NCI-H1417 (cell line): Measurements from ENCODE around the gene HES5.

ENCODE experiments used
- DNase-seq, 3 experiments: peaks; one replicate each; lab custom pipeline; 2025; lab: John Stamatoyannopoulos, UW

Gene HES5

DNA sequence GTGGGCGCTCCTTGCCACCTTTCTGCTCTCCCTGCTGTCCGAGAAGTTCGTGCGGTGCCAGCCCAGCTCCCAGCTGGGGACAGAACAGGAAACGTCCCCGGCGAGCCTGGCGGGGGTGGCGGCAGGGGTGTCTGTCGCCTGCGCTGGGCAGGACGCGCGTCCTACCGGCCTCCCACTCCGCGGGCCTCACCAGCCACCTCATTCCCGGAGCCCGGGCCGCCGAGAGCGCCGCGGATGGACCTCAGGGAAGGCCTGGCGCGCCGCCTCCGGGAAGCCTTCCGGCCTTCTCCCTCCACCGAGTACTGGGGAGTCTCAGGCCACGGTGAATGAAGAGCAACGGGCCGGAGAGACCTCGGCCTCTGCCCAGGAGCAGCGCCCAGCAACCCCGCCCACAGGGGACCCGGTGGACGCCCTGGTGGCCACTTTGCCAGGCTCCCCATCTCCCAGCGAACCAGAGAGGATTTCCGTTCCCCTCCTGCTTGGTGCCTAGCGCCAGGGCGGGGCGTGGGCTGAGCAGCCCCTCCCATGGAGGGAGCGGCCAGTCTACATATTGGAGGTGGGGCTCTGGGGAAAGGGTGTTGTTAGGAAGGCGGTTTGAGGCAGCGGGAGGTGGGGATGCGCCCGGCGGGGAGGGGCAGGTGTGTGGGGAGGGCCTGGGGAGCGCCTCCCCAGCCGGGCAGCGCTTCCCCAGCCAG lies 16.6 kb upstream of the HES5 start:
- DNase-seq, result peak; percentile 76 to 92 (median 88)

DNA sequence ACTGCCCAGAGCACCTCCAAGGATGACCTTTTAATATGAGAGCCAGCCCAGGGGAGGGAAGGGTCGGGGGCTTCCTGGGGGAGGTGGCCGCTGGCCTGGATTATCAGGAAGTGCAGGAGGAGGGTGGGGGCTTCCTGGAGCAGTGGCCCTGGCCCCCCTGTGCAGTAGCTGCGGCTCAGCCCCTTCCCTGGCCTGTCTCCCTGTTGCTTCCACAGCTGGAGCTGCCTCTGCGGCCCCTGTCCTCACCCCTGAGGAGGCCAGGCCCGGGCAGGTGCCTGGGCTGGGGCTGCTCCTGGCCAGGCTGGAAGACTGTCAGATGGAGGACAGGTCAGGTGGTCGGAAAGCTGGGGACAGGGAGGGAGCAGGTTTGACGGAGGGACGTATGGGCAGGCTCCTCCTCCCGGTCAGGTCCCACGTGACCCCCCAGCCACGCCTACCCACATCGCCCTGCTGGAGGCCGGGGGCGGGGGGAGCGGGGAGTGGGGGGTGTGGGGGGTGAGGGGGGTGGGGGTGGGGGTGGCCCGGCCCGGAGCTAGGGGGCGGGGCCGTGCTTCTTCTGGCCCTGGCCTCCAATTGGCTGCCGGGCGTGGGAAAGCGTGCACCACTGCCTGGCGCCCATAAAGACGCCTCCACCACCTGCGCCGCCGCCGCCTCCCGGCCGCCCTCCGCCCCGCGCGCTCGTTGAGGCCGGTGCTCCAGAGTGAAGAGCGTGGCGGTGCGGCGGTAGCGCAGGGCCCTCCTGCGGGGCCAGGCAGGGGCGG lies 15.9 kb upstream of the HES5 start:
- DNase-seq, result peak; percentile 78 to 86 (median 82)

- peak in 1 of 3 experiments; percentile 7 for DNase-seq
Observed at GRCh38 chr1:2544875-2545640, 15.0 kb upstream of the HES5 start.

DNA sequence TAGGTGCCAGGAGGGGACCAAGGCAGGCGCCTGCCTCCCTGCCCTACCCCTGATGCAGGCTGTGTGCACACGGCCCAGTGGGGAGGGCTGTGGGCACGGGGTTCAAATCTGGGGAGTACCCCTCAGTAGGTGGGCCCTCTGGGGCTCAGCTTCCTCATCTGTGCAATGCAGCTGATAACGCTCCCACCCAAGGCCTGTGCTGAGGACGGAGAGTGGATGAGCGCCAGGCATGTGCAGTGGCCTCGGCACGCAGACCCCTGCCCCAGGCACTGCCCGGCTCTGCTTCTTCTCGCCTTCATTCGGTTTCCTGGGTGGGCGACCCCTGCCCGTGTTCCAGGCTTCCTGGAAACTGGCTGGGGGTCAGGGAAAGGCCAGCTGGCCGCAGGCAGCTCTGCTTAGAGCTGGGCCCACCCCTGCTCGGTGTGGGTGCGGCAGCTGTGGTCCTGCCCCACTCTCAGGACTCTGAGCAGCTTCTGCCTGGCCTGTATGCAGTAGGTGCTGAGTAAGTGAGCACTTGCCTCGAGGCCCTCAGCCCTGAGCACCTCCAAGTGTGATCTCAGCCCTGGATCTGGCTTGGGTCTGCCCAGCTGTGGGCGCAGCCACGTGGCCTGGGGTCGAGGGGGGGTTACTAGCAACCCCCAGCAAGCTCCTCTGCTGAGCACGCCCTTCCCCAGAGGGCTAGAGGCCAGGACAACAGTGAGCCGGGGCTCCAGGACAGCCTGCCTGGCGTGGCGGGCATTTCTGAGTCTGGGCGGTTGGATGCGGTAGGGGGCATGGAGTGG lies 14.2 kb upstream of the HES5 start:
- DNase-seq, result no peak

- peak; percentile 29 to 85 (median 84) for DNase-seq
Observed at GRCh38 chr1:2543543-2544092, 13.6 kb upstream of the HES5 start.

GRCh38 chr1:2542246-2542915 lies 12.3 kb upstream of the HES5 start:
- DNase-seq, result no peak

GRCh38 chr1:2541619-2542245 lies 11.7 kb upstream of the HES5 start:
- DNase-seq, result peak; percentile 33 to 67 (median 52)

DNA sequence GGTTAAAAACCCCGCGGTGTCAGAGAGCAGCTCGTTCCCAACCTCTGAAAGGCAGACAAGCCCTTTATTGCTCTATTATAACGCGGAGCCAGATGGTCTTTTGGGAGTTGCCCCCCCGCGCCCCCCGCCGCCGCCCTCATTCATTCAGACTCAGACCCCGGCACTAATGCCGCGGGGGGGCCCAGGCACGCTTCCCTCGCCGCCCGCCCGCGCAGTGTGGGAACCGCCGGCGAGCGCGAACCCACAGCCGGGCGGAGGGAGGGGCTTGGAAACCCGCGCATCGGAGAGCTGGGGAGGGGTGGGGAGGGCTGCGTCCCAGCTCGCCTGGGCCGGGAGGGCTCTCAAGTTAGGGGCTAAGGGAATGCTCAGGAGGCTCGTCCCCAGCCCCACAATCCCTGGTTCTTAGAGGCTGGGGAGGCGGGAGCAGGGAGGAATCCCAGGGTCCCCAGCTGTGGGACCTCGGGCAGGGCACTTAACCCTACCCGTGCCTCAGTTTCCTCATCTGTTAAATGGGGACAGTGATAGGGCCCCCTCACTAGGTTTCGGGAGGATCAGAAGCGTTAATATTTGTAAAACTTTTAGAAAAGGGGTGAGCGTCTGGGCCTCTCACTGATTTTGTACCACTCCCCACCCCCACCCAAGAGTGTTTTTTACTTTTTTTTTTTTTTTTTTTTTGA lies 10.9 kb upstream of the HES5 start:
- DNase-seq, result peak in 2 of 3 experiments; percentile 23 to 36

DNA sequence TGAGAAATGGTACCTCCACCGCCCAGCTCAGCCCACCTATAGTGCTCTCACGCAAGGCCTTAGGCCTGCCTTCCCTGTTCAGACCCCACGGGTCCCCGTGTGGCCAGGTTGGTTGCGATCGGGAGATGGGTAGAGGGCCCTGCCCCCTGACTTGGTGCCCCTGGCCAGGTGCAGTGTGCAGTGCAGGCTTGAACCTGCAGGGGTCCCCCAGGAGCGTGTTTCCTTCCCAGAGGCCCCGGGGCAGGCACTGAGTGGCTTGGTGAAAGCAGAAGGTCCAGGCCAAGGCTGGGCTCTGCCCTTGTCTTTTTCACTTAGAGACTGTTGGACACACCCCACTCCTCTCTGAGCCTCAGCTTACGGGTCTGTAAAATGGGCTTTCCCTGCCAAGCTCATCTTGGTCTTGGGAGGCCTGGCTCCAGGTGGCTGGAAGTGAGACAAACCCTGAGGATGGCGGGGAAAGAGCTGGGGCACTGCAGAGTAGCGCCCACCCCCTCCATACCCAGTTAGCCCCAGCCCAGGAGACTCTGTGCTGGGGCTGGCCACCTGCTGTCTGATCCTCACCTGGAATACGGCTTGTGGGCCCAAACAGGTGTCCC lies 9.3 kb upstream of the HES5 start:
- no peak for DNase-seq

DNA sequence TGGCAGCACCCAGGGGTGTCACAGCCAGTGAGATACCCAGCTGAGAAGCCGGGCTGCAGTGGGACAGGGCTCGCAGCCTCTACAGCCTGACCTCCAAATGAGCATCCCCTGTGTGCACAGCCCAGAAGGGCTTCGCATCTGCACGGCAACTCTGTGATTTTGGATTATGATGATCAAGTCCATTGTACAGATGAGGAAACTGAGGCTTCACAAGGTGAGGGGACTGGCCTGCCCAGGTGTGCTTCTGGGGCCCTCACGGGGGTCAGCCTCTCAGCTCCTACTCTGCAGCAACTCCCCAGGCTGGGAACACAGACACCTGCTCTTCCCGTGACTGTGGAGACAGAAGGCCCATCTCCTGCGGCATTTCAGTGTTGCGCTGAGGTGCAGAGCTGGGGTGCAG lies 8.8 kb upstream of the HES5 start:
- DNase-seq, result no peak

DNA sequence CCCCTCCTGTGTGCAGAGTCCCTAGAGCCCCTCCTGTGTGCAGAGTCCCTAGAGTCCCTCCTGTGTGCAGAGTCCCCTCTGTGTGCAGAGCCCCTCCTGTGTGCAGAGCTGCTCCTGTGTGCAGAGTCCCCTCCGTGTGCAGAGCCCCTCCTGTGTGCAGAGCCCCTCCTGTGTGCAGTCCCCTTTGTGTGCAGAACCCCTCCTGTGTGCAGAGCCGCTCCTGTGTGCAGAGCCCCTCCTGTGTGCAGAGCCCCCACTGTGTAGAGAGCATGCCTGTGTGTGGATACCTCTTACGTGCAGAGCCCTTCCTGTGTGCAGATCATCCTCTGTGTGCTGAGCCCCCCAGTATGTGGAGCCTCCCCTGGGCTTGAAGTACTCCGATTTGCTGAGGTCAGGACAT lies 8.3 kb upstream of the HES5 start:
- DNase-seq, result no peak

DNA sequence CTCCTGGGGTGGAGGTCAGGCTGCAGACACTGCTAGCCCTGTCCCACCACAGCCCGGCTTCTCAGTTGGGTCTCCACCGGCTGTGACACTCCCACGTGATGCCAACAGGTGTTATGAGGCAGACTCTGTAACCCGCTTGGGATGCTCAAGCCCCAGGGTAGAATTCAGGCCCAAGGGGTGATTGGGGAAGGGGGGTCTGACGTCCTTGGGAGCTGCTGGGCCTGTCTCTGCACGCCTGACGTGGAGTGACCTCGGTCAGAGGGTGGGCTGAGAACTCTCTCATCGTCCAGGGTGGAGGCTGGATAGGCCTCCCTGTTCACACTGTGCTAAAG lies 7.7 kb upstream of the HES5 start:
- peak in 1 of 3 experiments; percentile 13 for DNase-seq

- peak in 2 of 3 experiments; percentile 36 to 56 for DNase-seq
Observed at GRCh38 chr1:2535981-2536380, 5.9 kb upstream of the HES5 start.

- DNase-seq, result peak in 2 of 3 experiments; percentile 50 to 54
Observed at GRCh38 chr1:2535455-2535854, 5.4 kb upstream of the HES5 start.

- peak; percentile 80 to 87 (median 82) for DNase-seq
Observed at GRCh38 chr1:2534687-2535441, 4.8 kb upstream of the HES5 start.

DNA sequence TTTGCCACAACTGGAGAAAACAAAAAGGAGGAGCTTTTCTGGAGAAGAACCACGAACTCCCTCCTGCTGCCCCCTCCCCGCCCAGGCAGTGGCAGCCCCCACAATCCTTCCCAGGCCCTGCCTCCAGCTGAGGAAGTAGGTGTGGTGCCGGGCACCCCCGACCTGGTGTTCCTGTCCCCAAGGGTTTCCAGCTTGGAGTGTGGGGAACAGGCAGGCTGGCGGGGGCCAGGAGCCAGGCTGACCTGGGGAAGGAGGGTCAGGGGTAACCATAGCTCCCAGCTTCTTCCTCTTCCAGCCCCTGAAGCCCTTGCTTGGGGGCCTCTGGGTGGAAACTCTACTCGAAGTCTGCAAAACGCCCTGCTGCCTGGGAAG lies 4.2 kb upstream of the HES5 start:
- DNase-seq, result no peak

DNA sequence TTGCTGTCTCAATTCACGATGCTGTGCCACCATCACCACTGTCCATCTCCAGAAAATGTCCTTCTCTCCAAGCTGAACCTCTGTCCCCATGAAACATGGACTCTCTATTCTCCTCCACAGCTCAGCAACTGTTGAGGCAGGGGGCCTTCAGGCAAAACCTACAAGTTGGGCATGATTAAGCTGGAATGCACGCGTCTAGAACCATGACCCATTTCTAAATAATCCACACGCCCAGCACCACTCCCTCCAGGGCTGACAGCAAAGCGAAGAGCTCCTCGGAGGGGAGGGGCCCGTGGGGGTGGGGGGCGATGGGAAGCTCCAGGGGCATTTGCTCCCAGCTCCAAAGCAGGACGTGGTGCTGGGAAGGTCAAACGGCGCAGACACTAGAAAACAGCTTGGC lies 3.3 kb upstream of the HES5 start:
- DNase-seq, result no peak

DNA sequence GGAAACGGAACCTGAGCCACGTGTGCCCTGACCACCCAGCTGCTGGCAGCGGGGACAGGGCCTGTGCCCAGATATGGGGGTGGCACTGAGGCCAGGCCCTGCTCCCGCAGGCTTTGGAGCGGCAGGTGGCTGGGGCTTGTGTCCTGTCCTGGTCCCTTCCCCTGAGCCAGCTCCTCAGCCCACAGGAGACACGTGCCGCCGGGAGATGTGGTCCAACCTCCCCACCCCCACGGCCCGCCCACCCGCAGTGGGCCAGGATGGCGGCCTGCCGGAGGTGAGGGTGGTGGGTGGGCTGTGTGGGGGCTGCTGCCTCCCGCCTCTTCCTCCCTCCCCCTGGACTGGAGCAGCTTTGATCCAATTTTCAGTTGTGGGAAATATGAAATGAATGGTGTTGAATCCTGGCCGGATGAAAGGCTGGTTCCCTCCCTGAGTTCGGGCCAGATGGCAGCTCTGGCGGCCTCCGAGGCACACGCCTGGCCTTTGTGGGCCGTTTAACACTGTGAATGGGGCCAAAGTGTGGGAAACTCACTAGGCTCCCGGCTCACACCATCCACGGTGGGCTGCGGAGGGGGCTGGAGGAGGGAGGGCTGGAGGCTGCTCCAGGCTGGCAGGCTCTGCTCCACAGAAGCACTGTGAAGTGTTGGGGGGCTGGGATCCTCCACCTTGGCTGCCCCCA lies 2.6 kb upstream of the HES5 start:
- no peak for DNase-seq
